HG02798 (cell line): ENCODE measurements around the gene DUSP16.
"Not testable (repeated sequence)": the region's sequence is repeated elsewhere in the genome, so short reads cannot be mapped to it uniquely, and the experiment has no call there.

Experiments
- ATAC-seq: cut with Tn5 transposase; IDR thresholded peaks from one replicate; pipeline ENCODE4 v1.9.1; 2021; ENCODE audit warnings: mild to moderate bottlenecking; ENCODE audit not compliant: unreplicated experiment, poor library complexity

Gene DUSP16

GRCh38 chr12:12585115-12585863, 22.6 kb upstream of the DUSP16 start:
- no peak for ATAC-seq

DNA sequence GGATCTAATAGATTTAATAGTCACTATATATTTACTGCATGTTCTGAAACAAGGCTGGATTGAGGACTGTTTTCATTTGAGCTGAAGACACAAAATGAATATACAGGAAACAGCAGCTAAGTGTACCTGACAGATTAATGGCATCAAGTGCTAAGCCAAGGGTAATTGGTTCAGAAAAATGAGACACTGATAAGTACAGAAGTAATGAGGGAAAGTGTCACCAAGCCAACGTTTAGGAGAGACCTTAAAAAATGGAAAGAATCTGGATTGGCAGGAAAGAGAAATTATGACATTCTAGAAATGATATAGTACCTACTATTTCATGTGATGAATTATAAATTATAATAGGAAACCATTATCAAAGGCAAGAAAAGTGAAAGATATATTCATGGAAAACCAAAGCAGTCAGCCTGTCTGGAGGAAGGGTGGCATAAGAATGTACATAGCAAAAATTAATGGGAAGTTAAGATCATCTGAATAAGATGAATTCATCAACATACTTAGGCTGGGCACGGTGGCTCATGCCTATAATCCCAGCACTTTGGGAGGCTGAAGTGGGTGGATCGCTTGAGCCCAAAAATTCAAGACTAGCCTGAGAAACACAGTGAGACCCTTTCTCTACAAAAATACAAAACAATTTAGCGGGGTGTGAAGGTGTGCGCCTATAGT, 21.0 kb upstream of the DUSP16 start:
- no peak for ATAC-seq

DNA sequence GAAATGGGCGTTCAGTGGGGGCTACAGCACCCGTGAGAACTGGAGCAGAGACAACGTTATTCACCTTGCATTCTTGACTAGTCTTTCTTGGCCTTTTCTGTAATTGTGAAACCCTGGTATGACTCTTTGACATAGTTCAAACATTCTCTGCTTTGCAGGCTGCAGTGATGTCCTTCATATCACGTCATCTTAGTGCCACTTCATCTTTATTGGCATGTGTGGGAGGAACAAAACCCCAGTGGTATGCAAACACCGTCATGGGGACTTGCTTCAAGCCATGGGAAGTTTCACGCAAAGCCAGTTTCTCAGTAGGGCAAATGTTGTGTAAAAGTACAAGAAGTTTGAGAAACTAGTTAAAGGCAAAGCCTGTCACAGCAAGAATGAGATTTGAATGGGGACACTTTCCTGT, 20.2 kb upstream of the DUSP16 start:
- peak; percentile 92 for ATAC-seq

DNA sequence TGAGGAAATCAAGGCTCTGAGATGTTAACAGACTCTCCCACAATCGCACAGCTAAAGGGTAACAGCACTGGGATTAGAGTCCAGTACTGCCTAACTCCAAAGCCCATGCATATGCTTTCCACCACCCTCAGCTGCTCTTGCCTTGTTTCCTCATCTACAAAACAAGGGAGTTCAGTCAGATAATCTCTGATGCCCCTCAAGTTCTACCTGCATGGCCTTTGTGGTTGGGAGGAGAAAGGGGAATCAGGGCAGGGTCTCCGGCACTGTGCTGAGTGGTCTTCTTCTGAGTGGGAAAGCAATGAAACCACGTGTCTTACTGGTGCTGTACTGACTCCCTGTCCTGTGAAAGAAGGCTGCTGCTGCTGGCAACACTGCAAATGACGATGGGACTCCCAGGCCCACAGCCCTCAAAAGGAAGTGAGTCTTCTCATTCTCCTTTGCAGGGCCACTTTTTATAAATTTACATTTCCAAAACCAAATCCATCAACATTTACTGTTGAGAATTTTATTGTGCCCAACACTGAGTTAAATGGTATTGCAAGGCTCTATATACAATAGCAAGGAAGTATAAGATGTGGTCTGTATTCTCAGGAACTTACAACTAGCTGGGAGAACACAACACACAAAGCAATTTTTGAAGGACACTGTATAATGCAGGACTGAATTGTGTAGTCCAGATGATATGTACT, 19.7 kb upstream of the DUSP16 start:
- ATAC-seq = peak; percentile 28

DNA sequence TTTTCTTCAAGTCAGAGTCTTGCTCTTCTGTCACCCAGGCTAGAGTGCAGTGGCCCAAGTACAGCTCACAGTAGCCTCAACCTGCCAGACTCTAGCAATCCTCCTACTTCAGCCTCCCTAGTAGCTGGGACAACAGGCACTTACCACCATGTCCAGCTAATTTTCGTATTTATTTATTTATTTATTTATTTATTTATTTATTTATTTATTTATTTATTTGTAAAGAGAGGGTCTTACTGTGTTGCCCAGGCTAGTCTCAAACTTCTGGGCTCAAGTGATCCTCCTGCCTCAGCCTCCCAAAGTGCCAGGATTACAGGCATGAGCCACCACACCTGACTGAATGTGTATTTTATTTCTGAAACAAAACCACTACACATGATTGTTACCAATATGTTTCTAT, 18.1 kb upstream of the DUSP16 start:
- not testable (repeated sequence) for ATAC-seq

- no peak for ATAC-seq
These were observed 15.1 kb upstream of the DUSP16 start for GRCh38 chr12:12577786-12578185.

DNA sequence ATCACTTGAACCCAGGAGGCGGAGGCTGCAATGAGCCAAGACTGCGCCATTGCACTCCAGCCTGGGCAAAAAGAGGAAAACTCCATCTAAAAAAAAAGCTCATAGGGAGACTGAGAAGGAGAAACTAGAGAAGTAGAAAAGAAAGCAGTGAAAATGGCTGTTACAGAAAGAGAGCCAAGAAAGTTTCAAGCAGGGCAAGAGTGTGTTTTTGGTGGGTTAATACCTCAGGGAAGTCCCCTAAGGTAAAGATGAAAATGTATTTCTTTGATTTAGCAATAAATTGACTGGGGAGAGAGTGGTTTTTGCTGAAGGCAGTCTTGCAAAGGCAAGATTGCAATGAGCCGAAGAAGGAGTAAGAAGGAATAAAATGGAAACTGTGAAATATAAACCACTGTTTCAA, 10.0 kb upstream of the DUSP16 start:
- no peak for ATAC-seq

DNA sequence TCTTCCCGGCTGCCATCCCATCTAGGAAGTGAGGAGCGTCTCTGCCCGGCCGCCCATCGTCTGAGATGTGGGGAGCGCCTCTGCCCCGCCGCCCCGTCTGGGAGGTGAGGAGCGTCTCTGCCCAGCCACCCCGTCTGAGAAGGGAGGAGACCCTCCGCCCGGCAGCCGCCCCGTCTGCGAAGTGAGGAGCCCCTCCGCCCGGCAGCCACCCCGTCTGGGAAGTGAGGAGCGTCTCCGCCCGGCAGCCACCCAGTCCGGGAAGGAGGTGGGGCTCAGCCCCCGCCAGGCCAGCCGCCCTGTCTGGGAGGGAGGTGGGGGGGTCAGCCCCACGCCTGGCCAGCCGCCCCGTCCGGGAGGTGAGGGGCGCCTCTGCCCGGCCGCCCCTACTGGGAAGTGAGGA, 3.3 kb upstream of the DUSP16 start:
- ATAC-seq = not testable (repeated sequence)

DNA sequence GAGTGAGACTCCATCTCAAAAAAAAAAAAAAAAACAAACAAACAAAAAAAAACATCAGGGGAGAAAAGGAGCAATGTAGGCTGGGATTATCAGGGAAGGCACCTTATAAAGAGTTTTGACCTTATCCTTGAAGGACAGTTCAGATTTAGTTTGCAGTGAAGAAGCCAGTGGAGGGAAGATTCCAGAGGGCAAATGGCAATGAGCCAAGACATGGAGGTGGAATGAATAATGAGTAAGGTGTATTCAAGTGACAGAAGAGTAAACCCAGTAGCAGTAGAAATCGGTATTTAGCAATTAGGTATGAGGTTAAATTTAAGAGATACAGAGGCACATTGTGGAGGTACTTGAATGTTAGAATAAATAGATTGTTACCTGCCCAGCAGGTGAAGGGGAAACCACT, 2.2 kb upstream of the DUSP16 start:
- no peak for ATAC-seq

GRCh38 chr12:12563290-12563928, 746 bp upstream of the DUSP16 start:
- no peak for ATAC-seq

DNA sequence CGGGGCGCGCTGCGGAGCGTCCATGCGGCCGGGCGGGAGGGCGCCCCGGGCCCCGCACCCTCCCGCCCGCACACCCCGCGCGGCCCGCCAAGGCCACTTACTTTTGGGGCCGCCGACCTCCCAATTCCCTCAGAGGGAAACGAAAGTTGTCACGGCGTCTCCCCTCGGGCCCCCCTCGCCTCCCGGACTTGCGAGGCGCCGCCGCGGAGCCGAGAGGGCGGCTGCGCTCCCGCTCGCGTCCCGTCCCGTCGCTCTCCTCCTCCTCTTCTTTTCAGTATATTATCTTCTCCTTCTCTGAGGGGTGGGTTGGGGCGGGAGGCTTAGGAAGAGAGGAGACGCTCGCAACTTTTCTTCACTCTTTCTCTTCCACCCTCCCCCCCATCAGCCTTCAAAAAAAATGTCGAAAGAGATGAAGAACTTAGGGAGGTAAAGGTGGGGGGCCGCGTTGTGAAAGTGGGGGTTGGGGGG, 613 bp downstream of the DUSP16 start:
- peak; percentile 13 for ATAC-seq

- ATAC-seq = peak; percentile 24
These were observed 1.2 kb downstream of the DUSP16 start for GRCh38 chr12:12561371-12562015.

DNA sequence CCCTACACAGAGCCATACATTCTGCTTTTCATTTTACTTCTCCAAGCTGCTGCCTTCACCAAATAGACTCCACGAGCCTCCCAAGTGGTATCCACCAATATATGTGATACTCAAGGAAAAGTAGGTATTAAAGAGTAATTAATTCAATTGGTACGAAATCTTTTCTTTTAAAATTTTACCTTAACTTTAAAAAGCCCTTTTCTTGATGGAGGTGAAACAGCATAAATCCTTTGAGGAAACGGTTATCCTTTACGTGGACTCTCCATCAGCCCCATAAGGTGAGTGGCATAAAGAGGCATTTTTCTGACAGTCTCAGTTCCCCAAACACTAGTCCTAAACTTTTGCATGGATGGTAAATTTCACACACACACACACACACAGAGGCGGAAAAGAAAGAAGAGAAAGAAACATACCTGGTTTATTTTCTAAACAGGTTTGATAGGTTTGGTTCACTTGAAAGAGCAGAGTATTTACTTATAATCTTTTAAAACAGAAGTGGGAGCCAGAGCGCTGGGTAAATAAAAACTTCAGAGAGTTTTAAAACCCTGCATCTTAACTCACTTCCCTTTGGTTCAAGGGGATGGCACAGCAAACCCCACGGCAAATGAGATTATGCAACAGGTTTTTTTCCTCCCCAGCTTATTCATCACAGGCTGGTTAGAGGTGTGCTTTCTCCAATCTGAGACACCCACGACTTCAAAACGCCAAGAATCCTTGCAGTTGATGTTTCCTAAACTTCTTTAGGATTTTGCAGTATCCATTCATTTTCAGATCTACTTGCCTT, 1.9 kb downstream of the DUSP16 start:
- ATAC-seq = no peak

DNA sequence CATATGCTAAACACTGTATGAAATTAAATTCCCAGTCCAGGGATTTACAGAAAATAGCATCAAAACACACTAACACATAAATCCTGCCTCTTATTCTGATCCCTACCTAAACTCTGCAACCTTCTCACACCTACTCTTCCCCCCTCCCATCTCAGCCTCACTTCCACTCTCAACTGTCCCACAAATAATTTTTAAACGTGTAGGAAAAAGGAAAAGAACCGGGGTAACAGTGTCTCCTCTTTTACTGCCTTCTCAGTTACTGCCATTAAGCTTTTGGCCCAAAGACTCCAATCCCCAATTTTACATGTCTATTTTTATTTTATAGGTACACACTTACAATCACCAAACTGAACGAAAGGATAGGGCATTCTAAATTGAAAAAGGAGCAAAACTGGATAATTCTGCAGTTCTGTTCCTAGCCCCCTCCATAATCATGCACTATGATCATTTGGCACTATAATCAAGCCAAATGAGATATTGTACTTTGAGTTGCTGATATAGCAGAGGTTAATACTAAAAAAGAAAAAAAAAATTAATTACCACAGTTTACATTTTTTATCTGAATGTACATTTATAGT, 2.9 kb downstream of the DUSP16 start:
- no peak for ATAC-seq

DNA sequence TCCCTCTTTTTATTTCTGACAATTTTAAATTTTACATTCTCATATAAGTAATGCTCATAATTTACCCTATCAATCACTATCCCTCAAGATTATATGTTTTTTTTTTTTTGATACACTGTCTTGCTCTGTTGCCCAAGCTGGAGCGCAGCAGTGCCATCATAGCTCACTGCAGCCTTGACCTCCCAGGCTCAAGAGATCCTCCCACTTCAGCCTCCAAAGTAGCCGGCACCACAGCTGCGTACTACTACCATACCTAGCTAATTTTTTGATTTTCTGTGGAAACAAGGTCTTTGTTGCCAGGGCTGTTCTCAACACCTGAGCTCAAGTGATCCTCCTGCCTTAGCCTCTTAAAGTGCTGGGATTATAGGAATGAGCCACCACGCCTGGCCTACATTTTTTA, 4.4 kb downstream of the DUSP16 start:
- no peak for ATAC-seq

DNA sequence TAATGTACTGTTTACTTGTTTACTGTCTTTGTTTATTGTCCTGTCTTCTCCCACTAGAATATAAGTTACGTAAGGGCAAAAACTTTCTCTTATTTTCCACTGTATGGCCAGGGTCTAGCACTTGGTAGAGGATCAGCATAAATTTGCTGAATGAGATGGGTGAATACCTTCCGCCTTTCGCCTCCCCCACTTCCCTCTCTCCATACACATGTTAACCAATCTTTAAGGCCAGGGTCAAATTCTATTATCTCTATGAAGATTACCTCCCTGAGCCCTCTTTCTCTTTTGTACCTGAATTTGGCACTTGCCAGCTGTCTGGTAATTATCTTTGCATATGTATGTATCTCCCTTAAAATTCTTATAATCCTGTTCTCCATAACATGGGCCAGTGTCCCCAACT, 4.9 kb downstream of the DUSP16 start:
- ATAC-seq = no peak

DNA sequence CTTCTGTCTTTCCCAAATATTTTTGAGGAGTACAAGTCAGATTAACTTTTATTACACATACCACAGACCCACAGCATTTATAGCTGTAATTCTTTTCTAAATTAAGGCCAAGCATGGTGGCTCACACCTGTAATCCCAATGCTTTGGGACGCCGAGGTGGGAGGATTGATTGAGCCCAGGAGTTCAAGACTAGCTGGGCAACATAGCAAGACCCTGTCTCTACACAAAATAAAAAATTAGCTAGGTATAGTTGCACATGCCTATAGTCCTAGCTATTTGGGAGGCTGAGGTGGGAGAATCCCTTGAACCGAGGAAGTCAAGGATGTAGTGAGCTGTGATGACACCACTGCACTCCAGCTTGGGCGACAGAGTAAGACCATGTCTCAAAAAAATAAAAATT, 7.0 kb downstream of the DUSP16 start:
- ATAC-seq = no peak

GRCh38 chr12:12553208-12553785, 9.4 kb downstream of the DUSP16 start:
- ATAC-seq = no peak

- ATAC-seq = no peak
These were observed 11.5 kb downstream of the DUSP16 start for GRCh38 chr12:12551115-12551514.
